ENCODE data around the gene DOC2A.
A peak's percentile ranks its signal among the peaks of the same experiment; 100 is the strongest.

Gene DOC2A

DNA sequence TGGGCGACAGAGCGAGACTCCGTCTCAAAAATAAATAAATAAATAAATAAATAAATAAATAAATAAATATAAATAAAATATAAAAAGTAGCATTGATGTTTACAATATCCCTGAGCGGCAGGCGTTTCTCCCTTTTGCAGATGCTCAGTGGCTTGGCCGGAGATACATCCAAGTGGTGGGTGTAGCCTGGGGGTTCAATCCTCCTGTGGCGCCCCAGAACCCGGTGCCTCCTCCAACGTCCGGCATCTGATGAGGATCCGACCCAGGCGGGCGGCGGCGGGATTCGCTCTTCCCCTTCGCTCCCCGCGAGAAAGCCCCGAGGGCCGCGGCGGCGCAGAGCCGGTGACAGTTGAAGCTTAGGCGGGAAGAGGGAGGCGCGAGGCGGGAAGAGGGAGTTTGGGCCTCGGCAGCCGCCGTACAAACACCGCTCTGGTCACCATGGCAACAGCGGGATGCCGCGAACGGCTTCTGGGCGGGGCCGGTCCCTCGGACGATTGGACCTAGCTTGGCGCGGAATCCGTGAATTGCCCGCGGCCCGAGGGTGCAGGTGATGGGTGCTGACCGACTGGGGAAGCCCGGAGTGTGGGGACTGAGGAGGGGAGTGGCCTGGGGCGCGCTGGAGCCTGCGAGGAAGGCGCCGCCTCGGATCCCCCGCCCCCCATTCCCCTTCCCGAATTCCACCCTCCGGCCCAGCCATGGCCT lies 42.0 kb upstream of the DOC2A start (continued):
- no peak for TF ChIP-seq ZNF311 (tag by site-specific recombination; IDR thresholded peaks at IDR 0.05; ENCODE audit: borderline replicate concordance)
- TF ChIP-seq, protein P1, sequence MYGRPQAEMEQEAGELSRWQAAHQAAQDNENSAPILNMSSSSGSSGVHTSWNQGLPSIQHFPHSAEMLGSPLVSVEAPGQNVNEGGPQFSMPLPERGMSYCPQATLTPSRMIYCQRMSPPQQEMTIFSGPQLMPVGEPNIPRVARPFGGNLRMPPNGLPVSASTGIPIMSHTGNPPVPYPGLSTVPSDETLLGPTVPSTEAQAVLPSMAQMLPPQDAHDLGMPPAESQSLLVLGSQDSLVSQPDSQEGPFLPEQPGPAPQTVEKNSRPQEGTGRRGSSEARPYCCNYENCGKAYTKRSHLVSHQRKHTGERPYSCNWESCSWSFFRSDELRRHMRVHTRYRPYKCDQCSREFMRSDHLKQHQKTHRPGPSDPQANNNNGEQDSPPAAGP (tag by site-specific recombination; IDR thresholded peaks at IDR 0.05), result peak; percentile 98
- TF ChIP-seq ZSCAN16 (tag by site-specific recombination; IDR thresholded peaks at IDR 0.05), result no peak; the same call in 1 of the 2 replicates
- no peak for TF ChIP-seq YY2 (tag by site-specific recombination; IDR thresholded peaks at IDR 0.05)
- peak; percentile 100 for TF ChIP-seq ZNF10 (tag by site-specific recombination; IDR thresholded peaks at IDR 0.05)
- TF ChIP-seq HOXA7 (CRISPR knock-in tag; IDR thresholded peaks at IDR 0.05; ENCODE audit: borderline replicate concordance), result no peak
- TF ChIP-seq ZNF138 (tag by site-specific recombination; IDR thresholded peaks at IDR 0.05; ENCODE audit: borderline replicate concordance), result peak; percentile 81; the same call in 1 of the 2 replicates
- no peak for TF ChIP-seq HOXD13 (CRISPR knock-in tag; IDR thresholded peaks at IDR 0.05; ENCODE audit: borderline replicate concordance)
- 0 out of 2 replicates have a peak, but pooled peaks have one; percentile 64 for TF ChIP-seq REPIN1 (tag by site-specific recombination; IDR thresholded peaks at IDR 0.05; ENCODE audit: low read depth)
- TF ChIP-seq, protein P2, sequence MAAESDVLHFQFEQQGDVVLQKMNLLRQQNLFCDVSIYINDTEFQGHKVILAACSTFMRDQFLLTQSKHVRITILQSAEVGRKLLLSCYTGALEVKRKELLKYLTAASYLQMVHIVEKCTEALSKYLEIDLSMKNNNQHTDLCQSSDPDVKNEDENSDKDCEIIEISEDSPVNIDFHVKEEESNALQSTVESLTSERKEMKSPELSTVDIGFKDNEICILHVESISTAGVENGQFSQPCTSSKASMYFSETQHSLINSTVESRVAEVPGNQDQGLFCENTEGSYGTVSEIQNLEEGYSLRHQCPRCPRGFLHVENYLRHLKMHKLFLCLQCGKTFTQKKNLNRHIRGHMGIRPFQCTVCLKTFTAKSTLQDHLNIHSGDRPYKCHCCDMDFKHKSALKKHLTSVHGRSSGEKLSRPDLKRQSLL (tag by site-specific recombination; IDR thresholded peaks at IDR 0.05), result peak; percentile 63; the same call in 1 of the 2 replicates
- TF ChIP-seq, protein P3, sequence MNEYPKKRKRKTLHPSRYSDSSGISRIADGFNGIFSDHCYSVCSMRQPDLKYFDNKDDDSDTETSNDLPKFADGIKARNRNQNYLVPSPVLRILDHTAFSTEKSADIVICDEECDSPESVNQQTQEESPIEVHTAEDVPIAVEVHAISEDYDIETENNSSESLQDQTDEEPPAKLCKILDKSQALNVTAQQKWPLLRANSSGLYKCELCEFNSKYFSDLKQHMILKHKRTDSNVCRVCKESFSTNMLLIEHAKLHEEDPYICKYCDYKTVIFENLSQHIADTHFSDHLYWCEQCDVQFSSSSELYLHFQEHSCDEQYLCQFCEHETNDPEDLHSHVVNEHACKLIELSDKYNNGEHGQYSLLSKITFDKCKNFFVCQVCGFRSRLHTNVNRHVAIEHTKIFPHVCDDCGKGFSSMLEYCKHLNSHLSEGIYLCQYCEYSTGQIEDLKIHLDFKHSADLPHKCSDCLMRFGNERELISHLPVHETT (tag by site-specific recombination; IDR thresholded peaks at IDR 0.05), result peak; percentile 96
- 0 out of 2 replicates have a peak, but pooled peaks have one; percentile 6 for TF ChIP-seq ZNF133 (tag by site-specific recombination; IDR thresholded peaks at IDR 0.05)
- TF ChIP-seq SALL2 (tag by site-specific recombination; IDR thresholded peaks at IDR 0.05; ENCODE audit: borderline replicate concordance), result no peak
- TF ChIP-seq ZNF624 (tag by site-specific recombination; IDR thresholded peaks at IDR 0.05), result no peak
- TF ChIP-seq ZNF677 (tag by site-specific recombination; IDR thresholded peaks at IDR 0.05), result no peak
- peak; percentile 76 for TF ChIP-seq ZNF184 (tag by site-specific recombination; IDR thresholded peaks at IDR 0.05)
- TF ChIP-seq ZNF174 (tag by site-specific recombination; IDR thresholded peaks at IDR 0.05), result no peak
- peak; percentile 59; the same call in 1 of the 2 replicates for TF ChIP-seq YY1 (tag by site-specific recombination; IDR thresholded peaks at IDR 0.05)
- TF ChIP-seq, protein P4, sequence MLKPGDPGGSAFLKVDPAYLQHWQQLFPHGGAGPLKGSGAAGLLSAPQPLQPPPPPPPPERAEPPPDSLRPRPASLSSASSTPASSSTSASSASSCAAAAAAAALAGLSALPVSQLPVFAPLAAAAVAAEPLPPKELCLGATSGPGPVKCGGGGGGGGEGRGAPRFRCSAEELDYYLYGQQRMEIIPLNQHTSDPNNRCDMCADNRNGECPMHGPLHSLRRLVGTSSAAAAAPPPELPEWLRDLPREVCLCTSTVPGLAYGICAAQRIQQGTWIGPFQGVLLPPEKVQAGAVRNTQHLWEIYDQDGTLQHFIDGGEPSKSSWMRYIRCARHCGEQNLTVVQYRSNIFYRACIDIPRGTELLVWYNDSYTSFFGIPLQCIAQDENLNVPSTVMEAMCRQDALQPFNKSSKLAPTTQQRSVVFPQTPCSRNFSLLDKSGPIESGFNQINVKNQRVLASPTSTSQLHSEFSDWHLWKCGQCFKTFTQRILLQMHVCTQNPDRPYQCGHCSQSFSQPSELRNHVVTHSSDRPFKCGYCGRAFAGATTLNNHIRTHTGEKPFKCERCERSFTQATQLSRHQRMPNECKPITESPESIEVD (tag by site-specific recombination; IDR thresholded peaks at IDR 0.05), result no peak
- no peak for TF ChIP-seq ZNF521 (tag by site-specific recombination; IDR thresholded peaks at IDR 0.05)
- TF ChIP-seq, protein P5, sequence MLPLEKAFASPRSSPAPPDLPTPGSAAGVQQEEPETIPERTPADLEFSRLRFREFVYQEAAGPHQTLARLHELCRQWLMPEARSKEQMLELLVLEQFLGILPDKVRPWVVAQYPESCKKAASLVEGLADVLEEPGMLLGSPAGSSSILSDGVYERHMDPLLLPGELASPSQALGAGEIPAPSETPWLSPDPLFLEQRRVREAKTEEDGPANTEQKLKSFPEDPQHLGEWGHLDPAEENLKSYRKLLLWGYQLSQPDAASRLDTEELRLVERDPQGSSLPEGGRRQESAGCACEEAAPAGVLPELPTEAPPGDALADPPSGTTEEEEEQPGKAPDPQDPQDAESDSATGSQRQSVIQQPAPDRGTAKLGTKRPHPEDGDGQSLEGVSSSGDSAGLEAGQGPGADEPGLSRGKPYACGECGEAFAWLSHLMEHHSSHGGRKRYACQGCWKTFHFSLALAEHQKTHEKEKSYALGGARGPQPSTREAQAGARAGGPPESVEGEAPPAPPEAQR (tag by site-specific recombination; IDR thresholded peaks at IDR 0.05), result peak; percentile 61; the same call in 1 of the 2 replicates
- TF ChIP-seq SP2 (tag by site-specific recombination; IDR thresholded peaks at IDR 0.05), result peak; percentile 83
- TF ChIP-seq, protein P6, sequence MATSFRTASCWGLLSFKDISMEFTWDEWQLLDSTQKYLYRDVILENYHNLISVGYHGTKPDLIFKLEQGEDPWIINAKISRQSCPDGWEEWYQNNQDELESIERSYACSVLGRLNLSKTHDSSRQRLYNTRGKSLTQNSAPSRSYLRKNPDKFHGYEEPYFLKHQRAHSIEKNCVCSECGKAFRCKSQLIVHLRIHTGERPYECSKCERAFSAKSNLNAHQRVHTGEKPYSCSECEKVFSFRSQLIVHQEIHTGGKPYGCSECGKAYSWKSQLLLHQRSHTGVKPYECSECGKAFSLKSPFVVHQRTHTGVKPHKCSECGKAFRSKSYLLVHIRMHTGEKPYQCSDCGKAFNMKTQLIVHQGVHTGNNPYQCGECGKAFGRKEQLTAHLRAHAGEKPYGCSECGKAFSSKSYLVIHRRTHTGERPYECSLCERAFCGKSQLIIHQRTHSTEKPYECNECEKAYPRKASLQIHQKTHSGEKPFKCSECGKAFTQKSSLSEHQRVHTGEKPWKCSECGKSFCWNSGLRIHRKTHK (tag by site-specific recombination; IDR thresholded peaks at IDR 0.05), result no peak
- peak; percentile 98 for TF ChIP-seq ZNF404 (tag by site-specific recombination; IDR thresholded peaks at IDR 0.05)
- peak; percentile 94; the same call in 1 of the 2 replicates for TF ChIP-seq ZNF530 (tag by site-specific recombination; IDR thresholded peaks at IDR 0.05; ENCODE audit: low read depth)
- TF ChIP-seq MEIS1 (CRISPR knock-in tag; IDR thresholded peaks at IDR 0.05; ENCODE audit: borderline replicate concordance), result peak; percentile 42; the same call in 1 of the 2 replicates
- no peak; the same call in none of the 2 replicates for TF ChIP-seq ZSCAN30 (tag by site-specific recombination; IDR thresholded peaks at IDR 0.05)
- TF ChIP-seq WT1 (tag by site-specific recombination; IDR thresholded peaks at IDR 0.05), result peak; percentile 84
- no peak for TF ChIP-seq ZNF776 (tag by site-specific recombination; IDR thresholded peaks at IDR 0.05; ENCODE audit: borderline replicate concordance)
- TF ChIP-seq ZNF426 (tag by site-specific recombination; IDR thresholded peaks at IDR 0.05), result peak; percentile 100
- peak; percentile 41 for TF ChIP-seq MYNN (tag by site-specific recombination; IDR thresholded peaks at IDR 0.05; ENCODE audit: borderline replicate concordance)
